Liver (tissue), 3 donors: Measurements from ENCODE around the gene ZMYND8.

Experiments
- CTCF ChIP-seq: fragments of 150-350 bp; IDR thresholded peaks from 2 replicates; pipeline ENCODE4 v1.5.1; 2017; ENCODE audit warnings: improper control_type of control experiment, low read depth, low read length; ENCODE audit not compliant: missing input control
- EGR1 ChIP-seq, 2 donors: IDR thresholded peaks; 2 replicates each; pipeline ENCODE4 v1.6.1; 2016 to 2018; ENCODE audit warnings: antibody characterized with exemption in 2 of 2, low read depth in 2 of 2
- GABPA ChIP-seq, 2 donors: IDR thresholded peaks in 1 of 2; conservative IDR thresholded peaks in 1 of 2; 2 replicates each; pipeline ENCODE4 v1.6.1; 2016; ENCODE audit warnings: antibody characterized with exemption in 2 of 2, mild to moderate bottlenecking in 1 of 2, moderate library complexity in 1 of 2
- HNF4A ChIP-seq, 2 donors: conservative IDR thresholded peaks; 2 replicates each; pipeline ENCODE4 v1.6.1; 2016; ENCODE audit warnings: antibody characterized with exemption in 2 of 2, mild to moderate bottlenecking in 2 of 2
- HNF4G ChIP-seq: IDR thresholded peaks from 2 replicates; pipeline ENCODE4 v1.6.1; 2016; ENCODE audit warnings: antibody characterized with exemption
- MAX ChIP-seq: IDR thresholded peaks from 2 replicates; pipeline ENCODE4 v1.6.1; 2016; ENCODE audit warnings: antibody characterized with exemption
- RAD21 ChIP-seq, 2 donors: IDR thresholded peaks; 2 replicates each; pipeline ENCODE4 v1.6.1; 2016; ENCODE audit warnings: antibody characterized with exemption in 2 of 2, mild to moderate bottlenecking in 2 of 2
- REST ChIP-seq: IDR thresholded peaks from 2 replicates; pipeline ENCODE4 v1.6.1; 2016; ENCODE audit warnings: antibody characterized with exemption, mild to moderate bottlenecking
- RXRA ChIP-seq, 2 donors: IDR thresholded peaks; 2 replicates each; pipeline ENCODE4 v1.6.1; 2017 to 2018; ENCODE audit warnings: antibody characterized with exemption in 2 of 2, mild to moderate bottlenecking in 1 of 2
- TAF1 ChIP-seq: conservative IDR thresholded peaks from 2 replicates; pipeline ENCODE4 v1.6.1; 2016; ENCODE audit warnings: antibody characterized with exemption, mild to moderate bottlenecking
- YY1 ChIP-seq: IDR thresholded peaks from 2 replicates; pipeline ENCODE4 v1.6.1; 2016; ENCODE audit warnings: antibody characterized with exemption, mild to moderate bottlenecking
- TF ChIP-seq, protein P1 (sequence below): IDR thresholded peaks from 2 replicates; pipeline ENCODE4 v1.6.1; 2016; ENCODE audit warnings: antibody characterized with exemption
- TF ChIP-seq, protein P2 (sequence below): IDR thresholded peaks from 2 replicates; pipeline ENCODE4 v1.6.1; 2016; ENCODE audit warnings: antibody characterized with exemption
- donor health status: healthy.
- donor health status: healthy.

GRCh38 chr20:47347661-47348435 is 8.7 kb downstream of the ZMYND8 start:
- TF ChIP-seq CTCF = no peak
- TF ChIP-seq TAF1 = no peak
- TF ChIP-seq, protein P1, sequence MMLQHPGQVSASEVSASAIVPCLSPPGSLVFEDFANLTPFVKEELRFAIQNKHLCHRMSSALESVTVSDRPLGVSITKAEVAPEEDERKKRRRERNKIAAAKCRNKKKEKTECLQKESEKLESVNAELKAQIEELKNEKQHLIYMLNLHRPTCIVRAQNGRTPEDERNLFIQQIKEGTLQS = no peak
- no peak for TF ChIP-seq HNF4A (conservative IDR thresholded peaks at IDR 0.05)
- TF ChIP-seq RAD21 (IDR thresholded peaks at IDR 0.05) = no peak
- TF ChIP-seq MAX = no peak
- TF ChIP-seq REST = no peak
- TF ChIP-seq GABPA (IDR thresholded peaks at IDR 0.05 in 1 of 2, conservative IDR thresholded peaks at IDR 0.05 in 1 of 2) = no peak
- TF ChIP-seq, protein P2, sequence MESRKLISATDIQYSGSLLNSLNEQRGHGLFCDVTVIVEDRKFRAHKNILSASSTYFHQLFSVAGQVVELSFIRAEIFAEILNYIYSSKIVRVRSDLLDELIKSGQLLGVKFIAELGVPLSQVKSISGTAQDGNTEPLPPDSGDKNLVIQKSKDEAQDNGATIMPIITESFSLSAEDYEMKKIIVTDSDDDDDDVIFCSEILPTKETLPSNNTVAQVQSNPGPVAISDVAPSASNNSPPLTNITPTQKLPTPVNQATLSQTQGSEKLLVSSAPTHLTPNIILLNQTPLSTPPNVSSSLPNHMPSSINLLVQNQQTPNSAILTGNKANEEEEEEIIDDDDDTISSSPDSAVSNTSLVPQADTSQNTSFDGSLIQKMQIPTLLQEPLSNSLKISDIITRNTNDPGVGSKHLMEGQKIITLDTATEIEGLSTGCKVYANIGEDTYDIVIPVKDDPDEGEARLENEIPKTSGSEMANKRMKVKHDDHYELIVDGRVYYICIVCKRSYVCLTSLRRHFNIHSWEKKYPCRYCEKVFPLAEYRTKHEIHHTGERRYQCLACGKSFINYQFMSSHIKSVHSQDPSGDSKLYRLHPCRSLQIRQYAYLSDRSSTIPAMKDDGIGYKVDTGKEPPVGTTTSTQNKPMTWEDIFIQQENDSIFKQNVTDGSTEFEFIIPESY = no peak
- TF ChIP-seq YY1 = no peak
- no peak for TF ChIP-seq EGR1 (IDR thresholded peaks at IDR 0.05; ENCODE audit: low read depth in 2 of 2)
- no peak for TF ChIP-seq HNF4G
- no peak for TF ChIP-seq RXRA (IDR thresholded peaks at IDR 0.05)
